Loucy (cell line): Measurements from ENCODE around the gene FARP1.

Source experiments
- EZH2phosphoT487 ChIP-seq: fragments of 200-600 bp; IDR thresholded peaks from 2 replicates; pipeline ENCODE4 v1.6.1; 2018; ENCODE audit warnings: antibody characterized with exemption, mild to moderate bottlenecking, moderate library complexity, borderline replicate concordance
- TF ChIP-seq, protein P1 (sequence below): fragments of 200-600 bp; sonication (generic); conservative IDR thresholded peaks from 2 replicates; pipeline ENCODE4 v1.5.1; 2014; ENCODE audit warnings: mild to moderate bottlenecking, antibody characterized with exemption, low read length

- TF ChIP-seq, protein P1, sequence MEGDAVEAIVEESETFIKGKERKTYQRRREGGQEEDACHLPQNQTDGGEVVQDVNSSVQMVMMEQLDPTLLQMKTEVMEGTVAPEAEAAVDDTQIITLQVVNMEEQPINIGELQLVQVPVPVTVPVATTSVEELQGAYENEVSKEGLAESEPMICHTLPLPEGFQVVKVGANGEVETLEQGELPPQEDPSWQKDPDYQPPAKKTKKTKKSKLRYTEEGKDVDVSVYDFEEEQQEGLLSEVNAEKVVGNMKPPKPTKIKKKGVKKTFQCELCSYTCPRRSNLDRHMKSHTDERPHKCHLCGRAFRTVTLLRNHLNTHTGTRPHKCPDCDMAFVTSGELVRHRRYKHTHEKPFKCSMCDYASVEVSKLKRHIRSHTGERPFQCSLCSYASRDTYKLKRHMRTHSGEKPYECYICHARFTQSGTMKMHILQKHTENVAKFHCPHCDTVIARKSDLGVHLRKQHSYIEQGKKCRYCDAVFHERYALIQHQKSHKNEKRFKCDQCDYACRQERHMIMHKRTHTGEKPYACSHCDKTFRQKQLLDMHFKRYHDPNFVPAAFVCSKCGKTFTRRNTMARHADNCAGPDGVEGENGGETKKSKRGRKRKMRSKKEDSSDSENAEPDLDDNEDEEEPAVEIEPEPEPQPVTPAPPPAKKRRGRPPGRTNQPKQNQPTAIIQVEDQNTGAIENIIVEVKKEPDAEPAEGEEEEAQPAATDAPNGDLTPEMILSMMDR: no peak
- TF ChIP-seq EZH2phosphoT487: no peak
Measured at GRCh38 chr13:98386637-98387036, 243.7 kb downstream of the FARP1 start.
